Measurements from ENCODE around the gene CYRIA. TPM values are rescaled to one million over a fixed set of nuclear protein-coding genes. Genes with fewer than 3 reads are reported as not detected.

The CYRIA gene
- total and polyA plus RNA-seq, 2 donors (not counting 1 experiment from before 2014, with no cell fraction given) = 6.3 to 10.2 TPM

DNA sequence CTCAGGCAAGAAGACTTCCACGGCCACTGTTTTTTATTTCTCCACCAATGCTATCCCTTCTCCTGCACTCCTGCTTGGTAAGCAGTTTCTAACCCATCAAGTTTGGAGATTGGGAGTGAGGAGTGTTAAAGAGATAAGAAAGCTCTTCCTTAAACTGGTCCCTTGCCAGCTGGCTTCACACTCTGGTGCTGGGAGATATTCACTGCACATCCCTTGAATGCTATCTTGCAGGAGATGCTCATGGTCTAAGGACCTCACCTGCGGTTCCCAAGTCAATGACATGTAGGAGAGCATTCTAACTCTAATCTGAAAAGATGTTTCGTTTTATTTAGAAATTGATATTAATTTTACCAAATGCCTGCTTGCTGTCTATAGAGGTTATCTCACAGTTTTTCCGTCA, 28.2 kb upstream of the CYRIA start:
- no peak overlapping the region for H3K9ac ChIP-seq (ENCODE audit: insufficient read depth, low read length)
- H2AFZ ChIP-seq (ENCODE audit: low read length) = no peak overlapping the region
- TF ChIP-seq CTCF (conservative IDR thresholded peaks at IDR 0.05 in 1 of 2, IDR thresholded peaks at IDR 0.05 in 1 of 2; ENCODE audit: low read depth in 1 of 2, low read length in 2 of 2) = no peak
- TF ChIP-seq EZH2 (IDR thresholded peaks at IDR 0.05; ENCODE audit: low read length, missing control alignments) = no peak
- no peaks in the 10 kb centered on the region for H3K79me2 ChIP-seq (ENCODE audit: control insufficient read depth, insufficient read depth, low read length)
- H3K27me3 ChIP-seq (ENCODE audit: control insufficient read depth, insufficient read depth, low read length) = no peaks in the 10 kb centered on the region
- no peak overlapping the region for H3K4me2 ChIP-seq (ENCODE audit: extremely low read depth, insufficient read depth, low read length)
- no peaks in the 10 kb centered on the region for H3K4me1 ChIP-seq (ENCODE audit: control insufficient read depth, extremely low read depth, insufficient read depth, low read length)
- H3K27ac ChIP-seq (ENCODE audit: insufficient read depth, low read length) = no peak overlapping the region
- no peaks in the 10 kb centered on the region for H3K9me3 ChIP-seq (ENCODE audit: control insufficient read depth, insufficient read depth, low read depth, low read length)
- H3K4me3 ChIP-seq (replicated peaks in 1 of 4; ENCODE audit: control extremely low read depth in 1 of 4, insufficient read depth in 1 of 4, low read depth in 3 of 4, low read length in 4 of 4) = no peak overlapping the region
- DNase-seq (ENCODE audit: low read depth in 2 of 2) = no peak
- no peaks in the 10 kb centered on the region for H3K36me3 ChIP-seq (ENCODE audit: control insufficient read depth, insufficient read depth, low read length)
- H4K20me1 ChIP-seq (ENCODE audit: control insufficient read depth, extremely low read depth, insufficient read depth, low read length) = no peaks in the 10 kb centered on the region

DNA sequence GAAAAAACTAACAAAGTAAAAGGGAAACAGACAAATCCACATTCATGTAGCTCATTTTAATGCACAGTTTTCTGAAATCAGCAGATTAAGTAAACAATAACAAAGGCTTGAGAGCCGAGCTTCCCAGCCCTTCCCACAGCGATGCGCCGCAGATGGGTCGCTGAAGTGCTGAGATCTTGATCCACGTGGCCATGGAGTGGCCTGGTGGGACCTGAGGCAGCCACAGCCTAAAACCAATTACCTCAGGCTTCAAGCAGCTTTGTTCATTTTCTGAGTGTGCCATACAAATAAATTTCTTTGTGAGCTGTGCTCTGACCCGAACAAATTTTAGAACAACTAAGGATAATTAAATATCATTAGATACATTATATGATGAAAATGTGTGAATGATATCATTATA, 25.6 kb upstream of the CYRIA start:
- Histone ChIP-seq H3K36me3 (ENCODE audit: control insufficient read depth, insufficient read depth, low read length) (no peaks in the 10 kb centered on the region), H3K4me3 (replicated peaks in 1 of 4; ENCODE audit: control extremely low read depth in 1 of 4, insufficient read depth in 1 of 4, low read depth in 3 of 4, low read length in 4 of 4) (no peak overlapping the region), H3K4me2 (ENCODE audit: extremely low read depth, insufficient read depth, low read length) (no peak overlapping the region), H3K9me3 (ENCODE audit: control insufficient read depth, insufficient read depth, low read depth, low read length) (no peaks in the 10 kb centered on the region), H3K27ac (ENCODE audit: insufficient read depth, low read length) (no peak overlapping the region), H3K4me1 (ENCODE audit: control insufficient read depth, extremely low read depth, insufficient read depth, low read length) (no peaks in the 10 kb centered on the region), H2AFZ (ENCODE audit: low read length) (no peak overlapping the region), H3K9ac (ENCODE audit: insufficient read depth, low read length) (no peak overlapping the region), H3K79me2 (ENCODE audit: control insufficient read depth, insufficient read depth, low read length) (no peaks in the 10 kb centered on the region), H4K20me1 (ENCODE audit: control insufficient read depth, extremely low read depth, insufficient read depth, low read length) (no peaks in the 10 kb centered on the region), H3K27me3 (ENCODE audit: control insufficient read depth, insufficient read depth, low read length) (no peaks in the 10 kb centered on the region)
- TF ChIP-seq EZH2 (IDR thresholded peaks at IDR 0.05; ENCODE audit: low read length, missing control alignments) (no peak), CTCF (conservative IDR thresholded peaks at IDR 0.05 in 1 of 2, IDR thresholded peaks at IDR 0.05 in 1 of 2; ENCODE audit: low read depth in 1 of 2, low read length in 2 of 2) (no peak)
- DNase-seq (ENCODE audit: low read depth in 2 of 2) = no peak

DNA sequence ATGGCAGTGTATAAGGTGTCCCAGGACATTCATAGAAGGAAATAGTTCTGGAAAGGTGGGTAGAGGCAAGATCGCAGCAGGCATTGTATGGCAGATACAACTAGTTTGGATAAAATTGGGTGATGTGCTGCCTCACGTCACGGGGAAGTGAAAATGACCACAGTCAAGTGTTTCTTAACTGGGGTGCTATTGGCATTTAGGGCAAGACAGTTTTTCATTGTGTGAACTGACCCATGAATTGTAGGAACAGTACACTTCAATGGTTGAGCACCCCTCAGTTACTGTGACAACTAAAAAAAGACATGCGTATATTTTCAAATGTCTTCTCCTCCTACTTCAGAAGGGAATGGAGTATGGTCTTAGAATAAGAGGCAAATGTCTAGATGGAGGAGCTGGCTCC, 22.3 kb upstream of the CYRIA start:
- no peak for DNase-seq (ENCODE audit: low read depth in 2 of 2)
- Histone ChIP-seq H3K4me1 (ENCODE audit: control insufficient read depth, extremely low read depth, insufficient read depth, low read length) (no peaks in the 10 kb centered on the region), H3K36me3 (ENCODE audit: control insufficient read depth, insufficient read depth, low read length) (no peaks in the 10 kb centered on the region), H4K20me1 (ENCODE audit: control insufficient read depth, extremely low read depth, insufficient read depth, low read length) (no peaks in the 10 kb centered on the region), H3K79me2 (ENCODE audit: control insufficient read depth, insufficient read depth, low read length) (no peaks in the 10 kb centered on the region), H3K4me2 (ENCODE audit: extremely low read depth, insufficient read depth, low read length) (no peak overlapping the region), H3K27ac (ENCODE audit: insufficient read depth, low read length) (no peak overlapping the region), H3K9ac (ENCODE audit: insufficient read depth, low read length) (no peak overlapping the region), H3K9me3 (ENCODE audit: control insufficient read depth, insufficient read depth, low read depth, low read length) (no peaks in the 10 kb centered on the region), H3K27me3 (ENCODE audit: control insufficient read depth, insufficient read depth, low read length) (no peaks in the 10 kb centered on the region), H2AFZ (ENCODE audit: low read length) (no peak overlapping the region), H3K4me3 (replicated peaks in 1 of 4; ENCODE audit: control extremely low read depth in 1 of 4, insufficient read depth in 1 of 4, low read depth in 3 of 4, low read length in 4 of 4) (no peak overlapping the region)
- no peak for TF ChIP-seq EZH2 (IDR thresholded peaks at IDR 0.05; ENCODE audit: low read length, missing control alignments)
- no peak for TF ChIP-seq CTCF (conservative IDR thresholded peaks at IDR 0.05 in 1 of 2, IDR thresholded peaks at IDR 0.05 in 1 of 2; ENCODE audit: low read depth in 1 of 2, low read length in 2 of 2)
